Measurements from ENCODE around the gene AHCY.
A peak's percentile ranks its signal among the peaks of the same experiment; 100 is the strongest.
"Not testable (repeated sequence)": the region's sequence is repeated elsewhere in the genome, so short reads cannot be mapped to it uniquely, and the experiment has no call there.

The AHCY gene

DNA sequence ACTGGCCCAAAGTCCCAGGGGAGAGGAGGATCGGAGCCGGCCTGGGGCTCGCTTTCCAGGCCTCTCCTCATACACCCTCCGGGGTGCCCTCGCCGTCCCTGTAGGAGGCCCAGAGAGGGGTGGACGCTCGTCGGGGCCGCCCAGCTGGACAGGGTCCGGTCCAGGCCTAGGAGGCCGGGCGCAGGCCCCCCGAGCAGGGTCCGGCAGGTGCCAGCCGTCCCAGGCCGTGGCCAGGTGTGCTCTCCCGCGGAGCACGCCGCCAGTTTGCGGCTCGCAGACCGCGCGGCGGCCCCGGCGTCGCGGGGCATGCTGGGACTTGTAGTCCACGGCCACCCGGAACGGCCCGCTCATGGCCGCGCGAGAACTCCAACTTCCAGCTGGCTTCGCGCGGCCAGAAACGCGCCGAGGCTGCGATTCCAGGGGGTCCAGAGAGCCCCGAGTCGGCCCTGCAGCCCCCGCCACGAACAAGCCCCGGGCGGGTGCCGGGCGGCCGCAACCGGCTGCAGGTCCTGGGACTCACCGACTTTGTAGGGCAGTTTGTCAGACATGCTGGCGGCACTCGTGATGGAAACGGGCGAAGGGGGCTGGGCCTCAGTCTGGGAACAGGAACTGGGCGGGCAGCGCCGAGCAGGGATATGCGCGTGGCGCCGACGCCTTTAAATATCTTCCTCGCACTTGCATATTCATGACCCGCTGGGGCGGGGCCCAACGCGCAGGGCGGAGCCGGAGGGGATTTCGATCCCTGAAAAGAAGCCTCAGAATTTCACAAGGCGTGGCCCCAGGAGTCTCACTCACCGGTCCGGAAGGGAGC, at the start of gene AHCY:
Gene AHCY, minus strand, starts transcription at position 633 of the 811 bp plus-strand sequence. Its CDS starts 85 bp downstream, at position 548.
- DNase-seq (ENCODE audit: low read depth): peak; percentile 79

DNA sequence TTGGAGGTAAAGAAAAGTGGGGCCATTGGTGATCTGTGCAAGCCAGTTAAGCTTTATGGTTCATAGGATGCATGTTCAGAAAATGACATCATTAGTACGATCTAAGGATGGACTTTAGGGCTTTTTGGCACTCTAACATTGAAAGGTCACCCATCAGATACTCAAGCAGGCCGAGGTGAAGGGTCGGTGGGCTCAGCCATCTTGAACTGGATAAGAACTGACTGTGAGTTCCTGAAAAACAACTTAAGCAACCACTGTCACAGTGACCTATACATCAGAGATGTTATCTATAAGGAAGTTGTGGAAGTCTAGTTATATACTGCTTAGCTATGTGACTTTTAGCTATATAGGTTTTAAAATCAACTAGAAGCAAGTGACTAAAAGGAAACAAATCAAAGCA, 46.9 kb upstream of the AHCY start:
- no peak for DNase-seq (ENCODE audit: low read depth)

DNA sequence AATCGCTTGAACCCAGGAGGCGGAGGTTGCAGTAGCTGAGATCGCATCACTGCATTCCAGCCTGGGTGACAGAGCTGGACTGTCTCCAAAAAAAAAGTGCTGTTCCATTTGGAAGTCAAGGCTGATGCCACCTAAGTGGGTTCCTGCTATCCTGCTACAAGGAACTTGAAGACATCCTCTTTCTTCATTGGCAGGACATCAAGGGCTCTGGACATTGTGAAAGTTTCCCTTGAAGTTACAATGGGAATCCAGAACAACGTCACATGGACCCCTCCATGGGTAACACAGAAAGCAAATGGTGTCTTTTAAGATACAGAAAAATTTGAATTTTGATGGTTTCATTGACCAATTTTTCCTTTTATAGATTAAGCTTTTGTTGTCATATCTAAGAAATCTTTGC, 44.4 kb upstream of the AHCY start:
- DNase-seq (ENCODE audit: low read depth): no peak

- not testable (repeated sequence) for DNase-seq (ENCODE audit: low read depth)
Observed at GRCh38 chr20:34346533-34346865, 43.3 kb upstream of the AHCY start.

GRCh38 chr20:34345839-34346532, 42.8 kb upstream of the AHCY start:
- DNase-seq (ENCODE audit: low read depth): not testable (repeated sequence)

DNA sequence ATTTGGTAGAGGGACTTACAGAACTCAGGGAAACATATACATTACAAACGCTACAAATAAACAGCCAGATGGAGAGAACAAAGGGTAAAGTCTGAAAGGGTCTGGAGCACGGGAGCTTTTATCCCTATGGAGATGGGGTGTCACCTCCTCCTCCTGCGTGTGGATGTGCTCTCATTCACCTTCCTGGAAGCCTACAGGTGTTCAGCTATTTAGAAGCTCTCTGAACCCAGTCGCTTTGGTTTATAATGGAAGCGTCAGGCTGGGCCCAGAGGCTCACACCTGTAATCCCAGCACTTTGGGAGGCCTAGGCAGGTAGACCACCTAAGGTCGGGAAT, 42.2 kb upstream of the AHCY start:
- DNase-seq (ENCODE audit: low read depth): no peak

DNA sequence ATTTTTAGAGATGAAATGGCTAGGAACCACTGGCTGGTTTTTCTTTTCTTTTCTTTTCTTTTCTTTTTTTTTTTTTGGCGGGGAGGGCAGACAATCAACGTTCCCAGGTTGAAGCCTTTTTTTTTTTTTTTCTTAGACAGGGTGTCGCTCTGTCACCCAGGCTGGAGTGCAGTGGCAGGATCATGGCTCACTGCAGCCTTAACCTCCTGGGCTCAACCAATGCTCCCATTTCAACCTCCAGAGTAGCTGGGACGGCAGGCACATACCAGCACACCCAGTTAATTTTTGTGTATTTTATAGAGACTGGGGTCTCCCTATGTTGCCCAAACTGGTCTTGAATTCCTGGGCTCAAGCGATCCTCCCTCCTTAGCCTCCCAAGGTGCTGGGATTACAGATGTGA, 41.1 kb upstream of the AHCY start:
- DNase-seq (ENCODE audit: low read depth): no peak

- DNase-seq (ENCODE audit: low read depth): no peak
Observed at GRCh38 chr20:34343458-34344211, 40.5 kb upstream of the AHCY start.

DNA sequence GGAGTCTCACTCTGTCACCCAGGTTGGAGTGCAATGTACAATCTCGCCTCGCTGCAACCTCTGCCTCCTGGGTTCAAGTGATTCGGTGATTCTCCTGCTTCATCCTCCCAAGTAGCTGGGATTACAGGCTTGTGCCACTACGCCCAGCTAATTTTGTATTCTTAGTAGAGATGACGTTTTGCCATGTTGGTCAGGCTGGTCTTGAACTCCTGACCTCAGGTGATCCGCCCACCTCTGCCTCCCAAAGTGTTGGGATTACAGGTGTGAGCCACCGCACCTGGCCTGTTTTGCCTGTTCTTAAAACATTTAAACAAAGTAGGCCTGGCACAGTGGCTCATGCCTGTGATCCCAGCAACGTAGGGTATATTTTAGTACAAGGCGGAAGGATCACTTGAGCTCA, 38.0 kb upstream of the AHCY start:
- DNase-seq (ENCODE audit: low read depth): not testable (repeated sequence)

DNA sequence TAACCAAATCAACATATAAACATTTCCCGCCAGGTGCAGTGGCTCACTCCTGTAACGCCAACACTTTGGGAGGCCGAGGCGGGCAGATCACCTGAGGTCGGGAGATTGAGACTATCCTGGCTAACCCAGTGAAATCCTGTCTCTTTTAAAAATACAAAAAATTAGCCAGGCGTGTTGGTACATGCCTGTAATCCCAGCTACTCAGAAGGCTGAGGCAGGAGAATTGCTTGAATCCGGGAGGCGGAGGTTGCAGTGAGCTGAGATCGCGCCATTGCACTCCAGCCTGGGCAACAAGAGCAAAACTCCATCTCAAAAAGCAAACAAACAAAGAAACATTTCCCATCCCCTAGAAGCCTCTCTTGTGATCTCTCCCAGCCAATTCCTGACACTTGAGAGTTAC, 37.6 kb upstream of the AHCY start:
- not testable (repeated sequence) for DNase-seq (ENCODE audit: low read depth)

- DNase-seq (ENCODE audit: low read depth): no peak
Observed at GRCh38 chr20:34337982-34338726, 35.0 kb upstream of the AHCY start.

- no peak for DNase-seq (ENCODE audit: low read depth)
Observed at GRCh38 chr20:34337544-34337943, 34.4 kb upstream of the AHCY start.

GRCh38 chr20:34334654-34335407, 31.7 kb upstream of the AHCY start:
- DNase-seq (ENCODE audit: low read depth): no peak

DNA sequence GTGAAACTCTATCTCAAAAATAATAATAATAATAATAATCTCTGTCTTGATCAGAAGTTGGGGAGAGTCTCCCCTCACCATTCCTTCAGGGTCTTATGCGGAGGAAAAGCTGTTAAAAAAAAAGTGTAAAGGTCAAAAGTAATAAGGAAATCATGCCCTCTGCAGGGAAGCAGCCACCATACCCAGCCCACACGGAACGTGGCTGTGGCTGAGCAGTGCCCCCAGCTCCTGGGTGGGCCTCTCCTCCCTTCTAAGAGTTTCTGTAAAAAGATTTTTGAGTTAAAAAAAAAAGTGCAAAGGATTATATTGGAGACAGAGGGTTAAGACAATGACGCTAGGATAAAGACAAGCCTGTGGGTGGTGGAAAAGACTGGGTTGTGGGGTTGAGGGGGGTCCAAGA, 30.6 kb upstream of the AHCY start:
- DNase-seq (ENCODE audit: low read depth): no peak

GRCh38 chr20:34332262-34332920, 29.2 kb upstream of the AHCY start:
- no peak for DNase-seq (ENCODE audit: low read depth)

DNA sequence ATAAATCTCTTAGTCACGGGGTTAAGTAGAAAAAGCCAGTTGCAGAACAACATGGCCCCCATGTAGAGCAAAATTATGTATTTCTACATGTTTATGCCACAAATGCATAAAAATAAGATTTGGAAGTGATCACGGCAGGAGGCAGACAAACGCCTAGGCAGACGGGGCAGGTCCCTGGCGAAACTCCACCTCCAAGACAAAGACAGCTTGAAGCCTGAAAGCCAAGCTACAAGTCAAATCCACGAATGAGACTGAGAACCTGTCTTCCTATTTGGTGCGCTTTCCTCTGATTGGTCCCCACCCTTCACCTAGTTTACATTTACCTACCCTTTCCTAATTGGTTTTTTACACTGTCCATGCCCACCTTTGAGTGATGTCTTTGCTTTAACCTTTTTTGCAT, 28.7 kb upstream of the AHCY start:
- no peak for DNase-seq (ENCODE audit: low read depth)

GRCh38 chr20:34330861-34331544, 27.8 kb upstream of the AHCY start:
- not testable (repeated sequence) for DNase-seq (ENCODE audit: low read depth)

GRCh38 chr20:34328928-34329677, 25.9 kb upstream of the AHCY start:
- no peak for DNase-seq (ENCODE audit: low read depth)

DNA sequence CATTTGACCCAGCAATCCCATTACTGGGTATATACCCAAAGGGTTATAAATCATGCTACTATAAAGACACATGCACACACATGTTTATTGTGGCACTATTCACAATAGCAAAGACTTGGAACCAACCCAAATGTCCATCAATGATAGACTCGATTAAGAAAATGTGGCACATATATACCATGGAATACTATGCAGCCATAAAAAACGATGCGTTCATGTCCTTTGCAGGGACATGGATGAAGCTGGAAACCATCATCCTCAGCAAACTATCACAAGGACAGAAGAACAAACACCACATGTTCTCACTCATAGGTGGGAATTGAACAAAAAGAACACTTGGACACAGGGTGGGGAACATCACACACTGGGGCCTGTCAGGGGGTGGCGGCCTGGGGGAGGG, 25.1 kb upstream of the AHCY start:
- DNase-seq (ENCODE audit: low read depth): not testable (repeated sequence)

GRCh38 chr20:34324541-34324940, 21.4 kb upstream of the AHCY start:
- no peak for DNase-seq (ENCODE audit: low read depth)

Measured in non-pigmented ciliary epithelial cell (primary cell).